B cell (primary cell): ENCODE data around the gene NEK6. TPM values are rescaled to one million over a fixed set of nuclear protein-coding genes. Genes with fewer than 3 reads are reported as not detected.
A peak's percentile ranks its signal among the peaks of the same experiment; 100 is the strongest.

Source experiments
- ATAC-seq: fragments of 200-7000 bp; cut with Tn5 transposase; one replicate; pipeline ENCODE4 v1.10.0; 2021; ENCODE audit warnings: low read depth, mild to moderate bottlenecking, moderate number of reproducible peaks, moderate library complexity
- CTCF ChIA-PET: fragments of 350-600 bp; sonication (Branson Sonifier 250); formaldehyde crosslinking; loops from one replicate; lab custom pipeline; 2021; ENCODE audit warnings: antibody characterized with exemption, inconsistent platforms; lab: Charles Lee
- POLR2A ChIA-PET: fragments of 350-600 bp; sonication (Branson Sonifier 250); formaldehyde crosslinking; loops from one replicate; lab custom pipeline; 2021; ENCODE audit warnings: antibody characterized with exemption; lab: Charles Lee
- DNase-seq: peaks from one replicate; pipeline ENCODE4 v3.0.0; 2013
- H2AFZ ChIP-seq: 2 replicates; pipeline ENCODE4 v1.6.1; 2012; ENCODE audit warnings: mild to moderate bottlenecking, low read depth, low read length; ENCODE audit not compliant: insufficient read depth, poor library complexity, severe bottlenecking
- H3K27ac ChIP-seq, 2 donors: 1 replicate in 1 of 2; 2 replicates in 1 of 2; pipeline ENCODE4 v1.5.1; 2012 to 2013; ENCODE audit warnings: low read length in 2 of 2, mild to moderate bottlenecking in 2 of 2, moderate library complexity in 1 of 2
- H3K27me3 ChIP-seq, 4 experiments: fragments of 200-600 bp in 1 of 4; sonication (generic) in 1 of 4; replicated peaks in 1 of 4; 1 replicate in 2 of 4; 2 replicates in 2 of 4; pipeline versions ENCODE4 v1.6.1 to v1.7.0; 2013 to 2016; ENCODE audit warnings: low read length in 3 of 4, mild to moderate bottlenecking in 2 of 4, mixed read lengths in 1 of 4, moderate library complexity in 1 of 4; ENCODE audit not compliant: insufficient read depth in 4 of 4, control insufficient read depth in 3 of 4; ENCODE audit errors: control extremely low read depth in 1 of 4
- H3K36me3 ChIP-seq, 2 experiments: replicated peaks in 1 of 2; 1 replicate in 1 of 2; 2 replicates in 1 of 2; pipeline versions ENCODE4 v1.6.1 to v1.7.1; 2013; ENCODE audit warnings: low read length in 1 of 2; ENCODE audit not compliant: insufficient read depth in 2 of 2, control insufficient read depth in 1 of 2; ENCODE audit errors: control extremely low read depth in 1 of 2, extremely low read depth in 1 of 2
- H3K4me1 ChIP-seq, 2 donors: fragments of 200-600 bp in 1 of 2; sonication (generic) in 1 of 2; 1 replicate in 1 of 2; 2 replicates in 1 of 2; pipeline versions ENCODE4 v1.5.1 to v1.6.1; 2013 to 2017; ENCODE audit warnings: low read length in 2 of 2; ENCODE audit not compliant: control insufficient read depth in 2 of 2, insufficient read depth in 2 of 2
- H3K4me2 ChIP-seq: replicated peaks from 2 replicates; pipeline ENCODE3; 2012; ENCODE audit warnings: mild to moderate bottlenecking, low read depth, low read length; ENCODE audit not compliant: poor library complexity, severe bottlenecking
- H3K4me3 ChIP-seq, 5 experiments: fragments of 200-600 bp in 1 of 5; sonication (generic) in 1 of 5; 1 replicate in 3 of 5; 2 replicates in 2 of 5; pipeline versions ENCODE4 v1.5.1 to v1.7.0; 2011 to 2016; ENCODE audit warnings: low read length in 4 of 5, mild to moderate bottlenecking in 4 of 5, low read depth in 2 of 5, control low read depth in 1 of 5, moderate library complexity in 1 of 5; ENCODE audit not compliant: insufficient read depth in 1 of 5; ENCODE audit errors: control extremely low read depth in 1 of 5, extremely low read depth in 1 of 5
- H3K79me2 ChIP-seq: fragments of 200-600 bp; sonication (generic); one replicate; pipeline ENCODE4 v1.6.0; 2016; ENCODE audit warnings: low read length; ENCODE audit not compliant: control insufficient read depth, insufficient read depth
- H3K9ac ChIP-seq: fragments of 200-600 bp; sonication (generic); 2 replicates; pipeline ENCODE4 v1.6.1; 2017; ENCODE audit warnings: mild to moderate bottlenecking, low read length, moderate library complexity
- H3K9me3 ChIP-seq, 3 donors: one replicate each; pipeline versions ENCODE4 v1.6.1 to v1.7.1; 2013; ENCODE audit warnings: low read length in 2 of 3; ENCODE audit not compliant: control insufficient read depth in 2 of 3, insufficient read depth in 1 of 3; ENCODE audit errors: control extremely low read depth in 1 of 3
- H4K20me1 ChIP-seq: 2 replicates; pipeline ENCODE4 v1.6.0; 2012; ENCODE audit warnings: mild to moderate bottlenecking, low read length; ENCODE audit not compliant: insufficient read depth, control insufficient read depth, poor library complexity, severe bottlenecking
- H3K27ac Mint-ChIP-seq: one replicate; pipeline ENCODE4 v1.8.0; 2021; ENCODE audit warnings: mixed read lengths
- H3K27me3 Mint-ChIP-seq: one replicate; pipeline ENCODE4 v1.8.0; 2021; ENCODE audit warnings: mixed read lengths
- H3K4me1 Mint-ChIP-seq: one replicate; pipeline ENCODE4 v1.8.0; 2021; ENCODE audit warnings: mixed read lengths
- H3K4me3 Mint-ChIP-seq: one replicate; pipeline ENCODE4 v1.8.0; 2021; ENCODE audit warnings: mixed read lengths
- H3K9me3 Mint-ChIP-seq: one replicate; pipeline ENCODE4 v1.8.0; 2022; ENCODE audit warnings: mixed read lengths; ENCODE audit not compliant: insufficient read depth
- EZH2 ChIP-seq: IDR thresholded peaks from 2 replicates; pipeline ENCODE4 v1.6.1; 2012; ENCODE audit warnings: borderline replicate concordance, low read depth, mild to moderate bottlenecking, moderate library complexity, low read length; ENCODE audit not compliant: insufficient read depth, poor library complexity, severe bottlenecking
- WGBS: methylation state at CpG from one replicate; pipeline ENCODE4 v1.1.5; 2013; ENCODE audit warnings: missing lambda C conversion rate; ENCODE audit not compliant: insufficient coverage; 5-methylcytosine and 5-hydroxymethylcytosine counted together
- intact Hi-C: fragments of 100-400 bp; cut with micrococcal nuclease; formaldehyde crosslinking; loops from one replicate; pipeline ENCODE4 v1.10.0; 2022
- polyA plus RNA-seq: library from polyadenylated mRNA; depleted of rRNA; stranded (reverse); fragments of >200 nt; gene quantifications from 2 replicates; pipeline ENCODE4 v1.2.3, GENCODE V29; 2012
- total RNA-seq, 2 donors: library from RNA; stranded (reverse); fragments of 120-200 nt in 1 of 2; gene quantifications; 1 replicate in 1 of 2; 2 replicates in 1 of 2; pipeline versions ENCODE4 v1.2.3 to v1.2.4, GENCODE V29; 2013 to 2022
- TF ChIP-seq, protein P1 (sequence below): fragments of 200-600 bp; IDR thresholded peaks from one replicate; pipeline ENCODE4 v1.8.0; 2022; ENCODE audit warnings: antibody characterized with exemption, mild to moderate bottlenecking

The NEK6 gene
- total and polyA plus RNA-seq, 2 donors (not counting 1 experiment from before 2014, with no cell fraction given), result 40.0 to 63.1 TPM

DNA sequence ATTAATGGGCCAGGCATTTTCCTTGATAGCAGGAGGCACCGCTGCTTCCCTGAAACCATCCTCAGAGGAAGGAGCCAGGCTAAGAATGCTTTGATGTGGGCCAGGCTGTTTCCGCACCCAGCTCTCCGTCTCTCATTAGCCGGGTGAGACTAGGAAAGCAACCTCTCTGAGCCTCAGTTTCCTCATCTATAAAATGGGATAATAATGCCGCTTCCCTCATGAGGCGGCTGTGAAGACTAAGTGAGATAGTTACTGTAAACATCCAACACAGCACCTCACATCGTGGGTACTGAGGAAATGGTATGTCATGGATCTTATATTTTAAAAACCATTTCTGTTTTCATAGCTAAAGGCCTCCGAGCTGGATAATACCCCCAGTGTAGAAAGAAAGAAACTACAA, 46.5 kb downstream of the NEK6 start:
- ChIA-PET POLR2A (no interaction called here), CTCF (interaction anchor here (0.6 to 2.3 kb wide), 3 partner anchors 16 to 224 kb away, joined by 3 to 12 read pairs (median 4); no protein-coding TSS in a partner anchor)
- peaks cover 4 to 53% of the 10 kb centered on the region in 2 experiments for H3K36me3 ChIP-seq
- H3K79me2 ChIP-seq, result peaks cover 62% of the 10 kb centered on the region
- no peak overlapping the region for H3K4me3 ChIP-seq
- no peaks in the 10 kb centered on the region for H3K27me3 ChIP-seq
- Mint-ChIP-seq H3K27ac (no peak overlapping the region), H3K4me3 (no peak overlapping the region), H3K9me3 (no peaks in the 10 kb centered on the region), H3K4me1 (peaks cover 12% of the 10 kb centered on the region), H3K27me3 (no peaks in the 10 kb centered on the region)
- 100% methylated on average over 1 of the region's 8 CpGs for WGBS
- no peak overlapping the region for H3K4me2 ChIP-seq
- peaks cover 42% of the 10 kb centered on the region for H4K20me1 ChIP-seq
- TF ChIP-seq EZH2, result no peak
- TF ChIP-seq, protein P1, sequence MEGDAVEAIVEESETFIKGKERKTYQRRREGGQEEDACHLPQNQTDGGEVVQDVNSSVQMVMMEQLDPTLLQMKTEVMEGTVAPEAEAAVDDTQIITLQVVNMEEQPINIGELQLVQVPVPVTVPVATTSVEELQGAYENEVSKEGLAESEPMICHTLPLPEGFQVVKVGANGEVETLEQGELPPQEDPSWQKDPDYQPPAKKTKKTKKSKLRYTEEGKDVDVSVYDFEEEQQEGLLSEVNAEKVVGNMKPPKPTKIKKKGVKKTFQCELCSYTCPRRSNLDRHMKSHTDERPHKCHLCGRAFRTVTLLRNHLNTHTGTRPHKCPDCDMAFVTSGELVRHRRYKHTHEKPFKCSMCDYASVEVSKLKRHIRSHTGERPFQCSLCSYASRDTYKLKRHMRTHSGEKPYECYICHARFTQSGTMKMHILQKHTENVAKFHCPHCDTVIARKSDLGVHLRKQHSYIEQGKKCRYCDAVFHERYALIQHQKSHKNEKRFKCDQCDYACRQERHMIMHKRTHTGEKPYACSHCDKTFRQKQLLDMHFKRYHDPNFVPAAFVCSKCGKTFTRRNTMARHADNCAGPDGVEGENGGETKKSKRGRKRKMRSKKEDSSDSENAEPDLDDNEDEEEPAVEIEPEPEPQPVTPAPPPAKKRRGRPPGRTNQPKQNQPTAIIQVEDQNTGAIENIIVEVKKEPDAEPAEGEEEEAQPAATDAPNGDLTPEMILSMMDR, result no peak
- H3K4me1 ChIP-seq, result peaks cover 7% of the 10 kb centered on the region in 2 donors
- no peaks in the 10 kb centered on the region for H3K9me3 ChIP-seq
- intact Hi-C loops, result no loop called here
- ATAC-seq (no peak), DNase-seq (no peak)
- H3K27ac ChIP-seq, result no peak overlapping the region
- no peak overlapping the region for H2AFZ ChIP-seq
- no peak overlapping the region for H3K9ac ChIP-seq

DNA sequence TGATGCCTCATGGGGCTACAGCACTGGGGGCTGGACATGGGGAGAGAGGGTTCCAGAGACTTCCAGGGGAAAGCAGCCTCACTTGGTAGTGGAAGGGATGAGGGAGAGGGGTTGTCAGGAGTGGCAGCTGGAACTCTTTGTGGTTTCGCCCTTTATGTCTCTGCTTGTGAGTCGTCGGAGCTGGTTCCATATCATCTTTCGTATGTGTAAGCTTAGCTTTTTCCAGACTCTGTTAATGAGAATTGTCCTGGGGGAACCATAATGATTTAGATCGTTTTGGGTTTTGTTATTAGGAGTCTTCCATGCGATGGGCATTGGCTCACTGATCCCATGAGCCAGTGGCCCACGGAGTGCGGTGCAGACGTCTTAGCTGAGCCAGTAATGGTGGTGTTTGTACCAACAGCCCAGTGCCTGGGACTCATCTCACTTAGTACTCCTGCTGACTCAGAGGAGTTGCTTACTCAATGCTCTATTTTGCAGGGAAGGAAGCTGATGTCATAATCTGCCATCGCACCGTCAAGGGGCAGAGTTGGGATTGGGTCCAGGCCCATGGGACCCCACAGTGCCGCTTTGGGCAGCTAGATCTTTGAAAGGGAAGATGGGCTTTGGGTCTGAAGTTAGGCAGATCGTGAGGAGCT, 48.5 kb downstream of the NEK6 start:
- CTCF ChIA-PET, result interaction anchor here (2.0 kb wide), 1 partner anchor 179 kb away, joined by 7 read pairs; no protein-coding TSS in a partner anchor
- Mint-ChIP-seq H3K4me3 (no peak overlapping the region), H3K27ac (peak overlapping the region; percentile 48), H3K27me3 (no peaks in the 10 kb centered on the region), H3K9me3 (no peaks in the 10 kb centered on the region), H3K4me1 (no peaks in the 10 kb centered on the region)
- peaks cover 25% of the 10 kb centered on the region for H4K20me1 ChIP-seq
- H3K9ac ChIP-seq, result no peak overlapping the region
- TF ChIP-seq, protein P1, result no peak
- TF ChIP-seq EZH2, result no peak
- H3K36me3 ChIP-seq, result peaks cover 4 to 63% of the 10 kb centered on the region in 2 experiments
- DNase-seq (no peak), ATAC-seq (no peak)
- POLR2A ChIA-PET, result no interaction called here
- intact Hi-C loops, result no loop called here
- peaks cover 43% of the 10 kb centered on the region for H3K79me2 ChIP-seq
- no peaks in the 10 kb centered on the region for H3K4me1 ChIP-seq
- H3K27ac ChIP-seq, result no peak overlapping the region
- H3K27me3 ChIP-seq, result no peaks in the 10 kb centered on the region
- H3K9me3 ChIP-seq, result no peaks in the 10 kb centered on the region
- 83% methylated on average over 12 of the region's 13 CpGs for WGBS
- H3K4me3 ChIP-seq, result no peak overlapping the region
- H2AFZ ChIP-seq, result no peak overlapping the region
- H3K4me2 ChIP-seq, result no peak overlapping the region
